Panc1 (cell line): ENCODE measurements around the gene CLEC4G. TPM values are rescaled to one million over a fixed set of nuclear protein-coding genes. Genes with fewer than 3 reads are reported as not detected.

Experiments
- ATAC-seq: fragments of 200-7000 bp; cut with Tn5 transposase; 2 replicates; pipeline ENCODE4 v1.9.1; 2020; ENCODE audit warnings: mild to moderate bottlenecking, moderate library complexity
- Bru-seq: library from RNA; stranded (reverse); fragments of 400-500 nt; gene quantifications from one replicate; lab custom pipeline; 2021; lab: Mats Ljungman, UMichigan
- BruChase-seq, 2 experiments: library from RNA; stranded (reverse); fragments of 400-500 nt; gene quantifications; one replicate each; lab custom pipeline; 2021; lab: Mats Ljungman, UMichigan
- BruUV-seq: library from RNA; stranded (reverse); fragments of 400-500 nt; replicated peaks from 2 replicates; lab custom pipeline; 2021; lab: Mats Ljungman, UMichigan
- CTCF ChIA-PET: fragments of 300-600 bp; sonication (Branson Sonifier 250); formaldehyde crosslinking; loops from one replicate; lab custom pipeline; 2022; ENCODE audit warnings: antibody characterized with exemption; lab: Charles Lee
- POLR2A ChIA-PET: fragments of 300-600 bp; sonication (Branson Sonifier 250); formaldehyde crosslinking; loops from one replicate; lab custom pipeline; 2022; ENCODE audit warnings: antibody characterized with exemption; lab: Charles Lee
- DNase-seq: peaks from one replicate; pipeline ENCODE4 v3.0.0-alpha.2; 2010; ENCODE audit warnings: low read depth, low spot score
- H3K27ac ChIP-seq: 2 replicates; pipeline ENCODE4 v1.5.1; 2011; ENCODE audit warnings: mild to moderate bottlenecking, low read length, inconsistent platforms
- H3K27me3 ChIP-seq: fragments of 200-500 bp; sonication (Bioruptor generic); 2 replicates; pipeline ENCODE4 v1.6.0; 2014; ENCODE audit warnings: low read length, inconsistent platforms; ENCODE audit not compliant: control insufficient read depth, insufficient read depth
- H3K36me3 ChIP-seq: fragments of 200-500 bp; sonication (Bioruptor generic); 2 replicates; pipeline ENCODE4 v1.5.1; 2014; ENCODE audit warnings: inconsistent platforms, mild to moderate bottlenecking, low read length, moderate library complexity; ENCODE audit not compliant: control insufficient read depth, insufficient read depth
- H3K4me1 ChIP-seq: 2 replicates; pipeline ENCODE4 v1.5.1; 2011; ENCODE audit warnings: inconsistent platforms, mild to moderate bottlenecking, low read length, moderate library complexity; ENCODE audit not compliant: control insufficient read depth, insufficient read depth
- H3K4me3 ChIP-seq, 2 experiments: 2 replicates each; pipeline ENCODE4 v1.5.1; 2011 to 2012; ENCODE audit warnings: low read depth in 2 of 2, low read length in 2 of 2, mild to moderate bottlenecking in 2 of 2, inconsistent platforms in 1 of 2, moderate library complexity in 1 of 2
- H3K9me3 ChIP-seq: fragments of 200-500 bp; sonication (Bioruptor generic); 2 replicates; pipeline ENCODE4 v1.5.1; 2014; ENCODE audit warnings: low read depth, mild to moderate bottlenecking, inconsistent platforms, low read length, moderate library complexity; ENCODE audit not compliant: control insufficient read depth, insufficient read depth
- POLR2AphosphoS5 ChIP-seq: IDR thresholded peaks from 2 replicates; pipeline ENCODE4 v1.6.1; 2012; ENCODE audit warnings: mild to moderate bottlenecking, low read depth, low read length, moderate library complexity
- SIN3A ChIP-seq: IDR thresholded peaks from 2 replicates; pipeline ENCODE4 v1.6.1; 2012; ENCODE audit warnings: low read depth, mild to moderate bottlenecking, low read length, moderate library complexity, borderline replicate concordance; ENCODE audit not compliant: insufficient read depth
- TCF7L2 ChIP-seq: IDR thresholded peaks from 2 replicates; pipeline ENCODE4 v1.6.1; 2011; ENCODE audit warnings: mild to moderate bottlenecking, low read depth, low read length, inconsistent platforms
- in situ Hi-C: cut with HindIII; loops from 2 replicates; pipeline ENCODE4 v1.10.0; 2016; ENCODE audit warnings: low sequenced_read_pairs, low pct_unique_long_range_greater_than_20kb
- intact Hi-C: fragments of 100-400 bp; cut with micrococcal nuclease; formaldehyde crosslinking; loops from one replicate; pipeline ENCODE4 v1.10.0; 2022; ENCODE audit not compliant: unreplicated experiment
- long read RNA-seq: library from polyadenylated mRNA; unstranded; transcript quantifications from one replicate; pipeline ENCODE4 v2.0.0, GENCODE V29; 2021; ENCODE audit not compliant: unreplicated experiment
- polyA plus RNA-seq: library from polyadenylated mRNA; unstranded; fragments of >200 nt; gene quantifications from one replicate; pipeline ENCODE4 v1.2.1, GENCODE V29; 2012; ENCODE audit warnings: missing spikeins; ENCODE audit not compliant: insufficient read length
- total RNA-seq: library from RNA; stranded (reverse); gene quantifications from one replicate; pipeline ENCODE4 v1.2.1, GENCODE V29; 2021; ENCODE audit not compliant: unreplicated experiment
- TF ChIP-seq, protein P1 (sequence below): fragments of 450-650 bp; IDR thresholded peaks from 2 replicates; pipeline ENCODE4 v1.5.1; 2017; ENCODE audit warnings: mild to moderate bottlenecking
- TF ChIP-seq, protein P2 (sequence below), 2 experiments: IDR thresholded peaks; 2 replicates each; pipeline ENCODE4 v1.6.1; 2011 to 2012; ENCODE audit warnings: low read depth in 2 of 2, control low read depth in 1 of 2, low read length in 1 of 2, mild to moderate bottlenecking in 1 of 2, moderate library complexity in 1 of 2; ENCODE audit not compliant: insufficient read depth in 1 of 2

Gene CLEC4G, protein sequence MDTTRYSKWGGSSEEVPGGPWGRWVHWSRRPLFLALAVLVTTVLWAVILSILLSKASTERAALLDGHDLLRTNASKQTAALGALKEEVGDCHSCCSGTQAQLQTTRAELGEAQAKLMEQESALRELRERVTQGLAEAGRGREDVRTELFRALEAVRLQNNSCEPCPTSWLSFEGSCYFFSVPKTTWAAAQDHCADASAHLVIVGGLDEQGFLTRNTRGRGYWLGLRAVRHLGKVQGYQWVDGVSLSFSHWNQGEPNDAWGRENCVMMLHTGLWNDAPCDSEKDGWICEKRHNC
- total RNA-seq (not detected), Bru-seq, nascent RNA (not detected), BruChase-seq, experiment 1, labeled RNA remaining after a 2-hour chase (not detected), BruChase-seq, experiment 2, labeled RNA remaining after a 6-hour chase (not detected)
- not detected for polyA plus RNA-seq
- long read RNA-seq, result 0 reads

DNA sequence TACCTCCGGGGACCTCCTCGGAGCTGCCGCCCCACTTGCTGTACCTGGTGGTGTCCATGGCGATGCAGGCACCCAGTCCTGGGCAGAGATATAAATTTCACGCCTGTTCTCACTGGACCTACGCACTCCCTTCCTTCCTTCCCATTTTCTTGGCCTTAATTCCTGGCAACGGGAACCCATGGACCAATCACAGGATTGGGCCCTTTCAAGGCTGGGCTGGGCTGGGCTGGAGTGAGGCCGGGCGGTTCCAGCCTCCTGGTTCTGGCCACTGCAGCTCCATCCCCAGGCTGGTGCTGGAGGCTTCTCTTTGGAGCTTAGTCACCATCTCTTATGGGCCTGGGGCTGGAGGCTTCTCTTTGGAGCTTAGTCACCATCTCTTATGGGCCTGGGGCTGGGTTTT lies at the start of gene CLEC4G:
TSS of gene CLEC4G (minus strand) at position 66 of the 400 bp plus-strand sequence. CDS start at position 58, 8 bp downstream.
- ATAC-seq (no peak), DNase-seq (no peak)
- TF ChIP-seq POLR2AphosphoS5 (no peak), TCF7L2 (no peak), SIN3A (no peak)
- TF ChIP-seq, protein P1, sequence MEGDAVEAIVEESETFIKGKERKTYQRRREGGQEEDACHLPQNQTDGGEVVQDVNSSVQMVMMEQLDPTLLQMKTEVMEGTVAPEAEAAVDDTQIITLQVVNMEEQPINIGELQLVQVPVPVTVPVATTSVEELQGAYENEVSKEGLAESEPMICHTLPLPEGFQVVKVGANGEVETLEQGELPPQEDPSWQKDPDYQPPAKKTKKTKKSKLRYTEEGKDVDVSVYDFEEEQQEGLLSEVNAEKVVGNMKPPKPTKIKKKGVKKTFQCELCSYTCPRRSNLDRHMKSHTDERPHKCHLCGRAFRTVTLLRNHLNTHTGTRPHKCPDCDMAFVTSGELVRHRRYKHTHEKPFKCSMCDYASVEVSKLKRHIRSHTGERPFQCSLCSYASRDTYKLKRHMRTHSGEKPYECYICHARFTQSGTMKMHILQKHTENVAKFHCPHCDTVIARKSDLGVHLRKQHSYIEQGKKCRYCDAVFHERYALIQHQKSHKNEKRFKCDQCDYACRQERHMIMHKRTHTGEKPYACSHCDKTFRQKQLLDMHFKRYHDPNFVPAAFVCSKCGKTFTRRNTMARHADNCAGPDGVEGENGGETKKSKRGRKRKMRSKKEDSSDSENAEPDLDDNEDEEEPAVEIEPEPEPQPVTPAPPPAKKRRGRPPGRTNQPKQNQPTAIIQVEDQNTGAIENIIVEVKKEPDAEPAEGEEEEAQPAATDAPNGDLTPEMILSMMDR, result no peak
- TF ChIP-seq, protein P2, sequence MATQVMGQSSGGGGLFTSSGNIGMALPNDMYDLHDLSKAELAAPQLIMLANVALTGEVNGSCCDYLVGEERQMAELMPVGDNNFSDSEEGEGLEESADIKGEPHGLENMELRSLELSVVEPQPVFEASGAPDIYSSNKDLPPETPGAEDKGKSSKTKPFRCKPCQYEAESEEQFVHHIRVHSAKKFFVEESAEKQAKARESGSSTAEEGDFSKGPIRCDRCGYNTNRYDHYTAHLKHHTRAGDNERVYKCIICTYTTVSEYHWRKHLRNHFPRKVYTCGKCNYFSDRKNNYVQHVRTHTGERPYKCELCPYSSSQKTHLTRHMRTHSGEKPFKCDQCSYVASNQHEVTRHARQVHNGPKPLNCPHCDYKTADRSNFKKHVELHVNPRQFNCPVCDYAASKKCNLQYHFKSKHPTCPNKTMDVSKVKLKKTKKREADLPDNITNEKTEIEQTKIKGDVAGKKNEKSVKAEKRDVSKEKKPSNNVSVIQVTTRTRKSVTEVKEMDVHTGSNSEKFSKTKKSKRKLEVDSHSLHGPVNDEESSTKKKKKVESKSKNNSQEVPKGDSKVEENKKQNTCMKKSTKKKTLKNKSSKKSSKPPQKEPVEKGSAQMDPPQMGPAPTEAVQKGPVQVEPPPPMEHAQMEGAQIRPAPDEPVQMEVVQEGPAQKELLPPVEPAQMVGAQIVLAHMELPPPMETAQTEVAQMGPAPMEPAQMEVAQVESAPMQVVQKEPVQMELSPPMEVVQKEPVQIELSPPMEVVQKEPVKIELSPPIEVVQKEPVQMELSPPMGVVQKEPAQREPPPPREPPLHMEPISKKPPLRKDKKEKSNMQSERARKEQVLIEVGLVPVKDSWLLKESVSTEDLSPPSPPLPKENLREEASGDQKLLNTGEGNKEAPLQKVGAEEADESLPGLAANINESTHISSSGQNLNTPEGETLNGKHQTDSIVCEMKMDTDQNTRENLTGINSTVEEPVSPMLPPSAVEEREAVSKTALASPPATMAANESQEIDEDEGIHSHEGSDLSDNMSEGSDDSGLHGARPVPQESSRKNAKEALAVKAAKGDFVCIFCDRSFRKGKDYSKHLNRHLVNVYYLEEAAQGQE (IDR thresholded peaks at IDR 0.05; ENCODE audit: insufficient read depth in 1 of 2, low read depth in 2 of 2, low read length in 1 of 2), result no peak
- Histone ChIP-seq H3K9me3 (no peaks in the 10 kb centered on the region), H3K27me3 (no peaks in the 10 kb centered on the region; the same call in 1 of the 2 replicates), H3K4me3 (no peak within 1 kb of the TSS), H3K27ac (no peak within 1 kb of the TSS), H3K4me1 (no peaks in the 10 kb centered on the region), H3K36me3 (no peaks in the 10 kb centered on the region)
- intact Hi-C loops, result no loop called here
- ChIA-PET CTCF (no interaction called here), POLR2A (no interaction called here)
- in situ Hi-C loops, result no loop called here
- BruUV-seq, result no TSS peak

DNA sequence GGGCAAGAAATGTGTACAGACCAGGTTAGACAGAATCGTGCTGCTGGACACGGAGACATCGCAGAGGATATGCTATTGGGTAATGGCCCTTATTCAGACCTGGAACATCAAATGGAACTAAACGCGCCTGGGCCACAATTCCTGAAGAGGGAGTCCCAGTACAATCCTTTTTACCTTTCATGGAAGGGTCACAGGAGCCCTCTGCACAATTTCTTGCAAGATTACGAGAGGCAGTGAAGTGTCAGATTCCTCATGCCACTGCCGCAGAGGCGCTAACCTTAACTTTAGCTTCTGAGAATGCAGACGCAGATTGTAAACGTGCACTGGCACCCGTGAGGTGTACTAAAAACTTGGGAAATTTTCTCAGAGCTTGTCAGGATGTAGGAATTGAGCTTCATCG lies 49.2 kb upstream of the CLEC4G start:
- CTCF ChIA-PET, result interaction anchor here (0.6 kb wide), 1 partner anchor 18 kb away, joined by 3 read pairs; no protein-coding TSS in a partner anchor
- intact Hi-C loops, result no loop called here

More for the DNA sequence above, 49.2 kb upstream of the CLEC4G start:
- Histone ChIP-seq H3K4me1 (no peaks in the 10 kb centered on the region), H3K4me3 (no peak overlapping the region), H3K9me3 (no peaks in the 10 kb centered on the region), H3K36me3 (no peaks in the 10 kb centered on the region), H3K27ac (no peak overlapping the region), H3K27me3 (no peaks in the 10 kb centered on the region)
- in situ Hi-C loops, result no loop called here
- DNase-seq, result no peak
- BruUV-seq, result no TSS peak
- ATAC-seq, result no peak
- TF ChIP-seq, protein P1, result no peak; the same call in 1 of the 2 replicates
- TF ChIP-seq TCF7L2 (no peak), POLR2AphosphoS5 (no peak), SIN3A (no peak)
- TF ChIP-seq, protein P2 (IDR thresholded peaks at IDR 0.05; ENCODE audit: insufficient read depth in 1 of 2, low read depth in 2 of 2, low read length in 1 of 2), result no peak
- POLR2A ChIA-PET, result no interaction called here
